Prostate gland (tissue), 2 donors: ENCODE data around the gene KRTAP4-8.

Source experiments
- POLR2A ChIP-seq: fragments of 450-650 bp; IDR thresholded peaks from one replicate; pipeline ENCODE4 v1.6.1; 2016; ENCODE audit warnings: antibody characterized with exemption, mild to moderate bottlenecking
- TF ChIP-seq, protein P1 (sequence below), 4 experiments: fragments of 200-600 bp in 2 of 4; fragments of 450-650 bp in 2 of 4; sonication (generic) in 2 of 4; IDR thresholded peaks; 1 replicate in 3 of 4; 2 replicates in 1 of 4; pipeline ENCODE4 v1.5.1; 2016 to 2019; ENCODE audit warnings: antibody characterized with exemption in 4 of 4, mild to moderate bottlenecking in 2 of 4, moderate library complexity in 2 of 4

DNA sequence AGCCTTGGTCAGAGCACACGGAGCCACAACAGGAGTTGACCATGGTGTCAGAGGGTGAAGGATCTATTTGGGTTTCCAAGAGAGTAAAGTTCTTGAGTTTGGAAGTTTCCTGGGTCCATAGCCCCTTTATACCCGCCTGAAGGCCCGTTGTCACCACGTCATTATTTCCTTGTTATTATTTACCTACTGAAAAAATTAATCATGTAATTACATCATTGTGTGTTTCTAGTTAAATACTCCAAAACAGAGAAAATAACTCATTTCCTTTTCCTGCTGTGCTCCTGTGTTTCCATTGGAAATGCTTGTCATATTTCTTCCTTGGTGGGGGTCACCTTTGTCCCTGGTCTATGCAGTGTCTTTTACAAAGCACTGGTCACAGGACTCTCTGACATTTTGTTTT lies at the start of gene KRTAP4-8:
- TF ChIP-seq, protein P1, sequence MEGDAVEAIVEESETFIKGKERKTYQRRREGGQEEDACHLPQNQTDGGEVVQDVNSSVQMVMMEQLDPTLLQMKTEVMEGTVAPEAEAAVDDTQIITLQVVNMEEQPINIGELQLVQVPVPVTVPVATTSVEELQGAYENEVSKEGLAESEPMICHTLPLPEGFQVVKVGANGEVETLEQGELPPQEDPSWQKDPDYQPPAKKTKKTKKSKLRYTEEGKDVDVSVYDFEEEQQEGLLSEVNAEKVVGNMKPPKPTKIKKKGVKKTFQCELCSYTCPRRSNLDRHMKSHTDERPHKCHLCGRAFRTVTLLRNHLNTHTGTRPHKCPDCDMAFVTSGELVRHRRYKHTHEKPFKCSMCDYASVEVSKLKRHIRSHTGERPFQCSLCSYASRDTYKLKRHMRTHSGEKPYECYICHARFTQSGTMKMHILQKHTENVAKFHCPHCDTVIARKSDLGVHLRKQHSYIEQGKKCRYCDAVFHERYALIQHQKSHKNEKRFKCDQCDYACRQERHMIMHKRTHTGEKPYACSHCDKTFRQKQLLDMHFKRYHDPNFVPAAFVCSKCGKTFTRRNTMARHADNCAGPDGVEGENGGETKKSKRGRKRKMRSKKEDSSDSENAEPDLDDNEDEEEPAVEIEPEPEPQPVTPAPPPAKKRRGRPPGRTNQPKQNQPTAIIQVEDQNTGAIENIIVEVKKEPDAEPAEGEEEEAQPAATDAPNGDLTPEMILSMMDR (IDR thresholded peaks at IDR 0.05): no peak
- no peak for TF ChIP-seq POLR2A
